Kasumi-1 (cell line): Measurements from ENCODE around the gene ELK4.
A peak's percentile ranks its signal among the peaks of the same experiment; 100 is the strongest.

Source experiments
- DNase-seq, 2 experiments: peaks; one replicate each; lab custom pipeline; 2025; lab: John Stamatoyannopoulos, UW

Gene ELK4

DNA sequence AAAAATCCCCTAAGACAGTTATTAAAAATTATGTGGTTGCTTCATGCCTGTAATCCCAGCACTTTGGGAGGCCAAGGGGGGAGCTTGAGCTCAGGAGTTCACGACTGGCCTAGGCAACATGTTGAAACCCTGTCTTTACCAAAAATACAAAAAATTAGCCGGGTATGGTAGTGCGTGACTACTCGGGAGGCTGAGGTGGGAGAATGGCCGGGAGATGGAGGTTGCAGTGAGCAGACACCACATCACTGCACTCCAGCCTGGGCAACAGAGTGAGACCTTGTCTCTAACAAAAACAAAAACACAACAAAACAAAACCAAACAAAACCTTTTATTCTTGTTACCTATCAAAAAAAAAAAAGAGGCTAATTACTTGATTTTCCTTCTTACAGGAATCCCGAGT, 2.1 kb downstream of the ELK4 start:
- DNase-seq, result no peak

DNA sequence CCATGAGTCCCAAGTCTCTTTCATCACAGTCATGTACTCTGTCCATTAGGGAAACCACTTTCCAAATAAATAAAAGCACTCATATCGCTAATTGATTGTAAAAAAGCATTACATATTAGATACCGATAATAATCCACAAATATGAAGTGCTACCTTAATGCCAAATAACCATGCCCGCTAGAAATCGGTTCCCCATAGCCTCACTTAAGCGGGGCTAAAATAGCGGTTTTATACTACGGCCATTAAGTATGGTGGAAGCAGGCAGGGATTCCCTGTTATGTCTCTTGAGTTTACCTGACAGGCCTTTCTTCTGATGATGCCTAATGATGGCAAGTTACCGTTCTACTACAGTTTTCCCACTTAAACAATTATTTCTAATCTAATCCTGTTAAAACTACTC, 3.9 kb downstream of the ELK4 start:
- no peak for DNase-seq

DNA sequence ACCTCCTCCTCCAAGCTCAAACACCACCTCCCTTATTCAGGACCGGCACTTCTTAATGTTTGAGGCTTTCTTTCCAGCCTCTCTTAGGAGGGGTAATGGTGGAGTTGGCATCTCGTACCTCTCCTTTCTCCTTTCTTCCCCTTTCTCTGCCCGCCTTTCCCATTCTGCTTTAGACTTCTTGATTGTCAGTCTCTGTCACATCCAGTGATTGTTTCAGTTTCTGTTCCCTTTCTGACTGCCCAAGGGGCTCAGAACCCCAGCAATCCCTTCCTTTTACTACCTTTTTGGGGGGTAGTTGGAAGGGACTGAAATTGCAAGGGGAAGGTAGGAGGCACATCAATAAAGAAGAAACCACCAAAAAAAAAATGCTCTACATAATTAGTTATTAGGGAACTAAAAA, 5.6 kb downstream of the ELK4 start:
- no peak for DNase-seq

DNA sequence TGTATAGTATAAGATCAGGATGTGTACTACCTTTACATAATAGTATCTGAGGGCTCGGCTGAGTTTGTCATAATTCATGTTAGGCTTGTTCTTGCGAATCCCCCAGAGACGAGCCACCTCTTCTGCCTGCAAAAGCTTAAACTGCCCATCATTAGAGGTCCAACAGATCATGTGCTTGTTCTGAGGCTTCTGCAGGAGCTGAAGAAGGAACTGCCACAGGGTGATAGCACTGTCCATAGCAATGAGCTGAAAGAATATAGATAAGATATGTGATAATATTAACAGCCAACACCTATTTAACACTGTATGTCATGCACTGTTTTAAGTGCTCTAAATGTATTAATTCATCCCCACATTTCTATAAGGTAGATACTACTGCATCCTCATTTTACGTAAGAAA, 8.2 kb downstream of the ELK4 start:
- DNase-seq, result no peak

DNA sequence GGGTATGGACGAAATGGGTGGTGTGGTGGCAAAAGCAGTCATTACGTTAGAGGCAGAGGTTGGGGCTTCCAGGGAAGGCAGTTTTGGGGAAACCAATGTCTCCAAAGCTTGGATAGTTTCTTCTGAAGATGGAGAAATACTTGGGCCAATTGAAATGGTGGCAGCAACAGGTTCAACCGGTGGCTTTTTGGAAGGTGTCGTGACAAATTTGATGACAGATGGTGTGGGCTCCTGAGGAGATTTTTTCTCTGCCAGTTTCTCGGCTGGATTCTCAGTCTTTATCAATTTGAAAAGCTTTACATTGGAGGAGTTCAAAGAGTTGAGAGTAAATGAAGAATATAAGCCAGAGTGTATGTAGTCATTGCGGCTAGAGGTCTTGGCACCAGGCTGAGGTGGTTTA, 11.5 kb downstream of the ELK4 start:
- no peak for DNase-seq

DNA sequence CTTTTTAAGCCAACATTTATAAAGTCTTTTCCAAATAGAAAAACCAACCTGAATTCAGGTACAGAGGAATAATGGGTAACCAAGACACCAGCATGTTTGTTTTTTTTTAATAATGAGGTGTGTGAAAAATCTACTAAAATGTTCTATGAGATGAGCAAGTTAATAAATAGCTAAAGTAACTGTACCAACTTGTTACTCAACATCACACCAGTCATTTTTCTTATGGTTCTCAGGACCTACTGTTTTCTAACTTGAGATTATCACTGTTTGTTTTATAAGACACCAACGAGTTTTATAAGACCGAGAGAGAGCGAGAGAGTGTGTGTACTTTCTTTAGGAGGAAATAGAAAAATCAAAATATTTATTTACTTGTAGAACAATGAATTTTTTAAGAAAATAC, 12.4 kb downstream of the ELK4 start:
- DNase-seq, result no peak

DNA sequence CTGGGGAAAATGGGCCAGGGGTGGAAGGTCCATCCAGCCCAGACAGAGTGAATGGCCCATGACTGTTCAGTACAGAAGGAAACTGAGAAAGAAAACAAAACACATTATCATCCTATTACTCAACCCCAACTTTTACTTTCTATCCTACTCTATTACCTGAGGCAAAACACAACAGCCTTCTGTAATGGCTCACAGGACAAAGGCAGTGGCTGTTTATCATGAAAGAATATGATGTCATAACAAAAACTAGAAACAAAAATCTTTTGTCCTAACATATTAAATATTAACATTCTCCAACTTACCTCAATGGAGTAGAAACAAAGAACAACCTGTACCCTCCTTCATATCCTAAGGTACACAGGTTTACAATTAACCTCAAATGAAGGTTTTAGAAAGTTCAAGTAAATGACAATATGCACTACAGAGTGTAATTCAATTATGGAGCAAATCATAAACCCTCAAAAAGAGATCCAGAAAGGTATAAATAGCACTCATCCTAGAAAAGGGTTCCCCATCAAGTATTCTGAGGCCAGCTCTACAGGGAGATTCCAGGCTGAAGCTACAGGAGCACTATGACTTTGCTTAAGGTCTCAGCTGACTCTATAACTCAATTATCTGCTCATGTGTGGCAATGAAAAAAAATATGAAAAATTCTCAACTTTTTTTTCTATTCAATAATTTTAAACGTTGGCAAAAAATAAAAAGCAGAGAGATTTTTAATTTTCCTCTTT, 15.1 kb downstream of the ELK4 start:
- no peak for DNase-seq

DNA sequence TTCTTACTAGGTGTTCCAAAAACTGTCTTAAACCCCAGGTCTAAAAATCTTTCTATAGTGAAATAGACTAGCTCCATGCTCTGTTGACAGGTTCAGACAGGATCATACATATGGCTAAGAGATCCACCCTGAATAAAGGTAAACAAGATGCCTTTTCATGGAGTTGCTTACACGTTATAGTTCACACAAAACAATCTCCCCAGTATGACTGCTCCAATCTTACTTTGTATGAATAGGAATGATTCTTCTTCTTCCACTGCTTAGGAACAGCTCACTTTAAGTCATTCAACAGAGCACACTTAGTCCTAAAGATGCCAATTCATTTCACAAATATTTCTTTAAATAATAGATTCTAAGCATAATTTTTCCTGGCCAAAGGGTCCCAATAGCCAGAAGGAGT, 16.0 kb downstream of the ELK4 start:
- DNase-seq, result no peak

DNA sequence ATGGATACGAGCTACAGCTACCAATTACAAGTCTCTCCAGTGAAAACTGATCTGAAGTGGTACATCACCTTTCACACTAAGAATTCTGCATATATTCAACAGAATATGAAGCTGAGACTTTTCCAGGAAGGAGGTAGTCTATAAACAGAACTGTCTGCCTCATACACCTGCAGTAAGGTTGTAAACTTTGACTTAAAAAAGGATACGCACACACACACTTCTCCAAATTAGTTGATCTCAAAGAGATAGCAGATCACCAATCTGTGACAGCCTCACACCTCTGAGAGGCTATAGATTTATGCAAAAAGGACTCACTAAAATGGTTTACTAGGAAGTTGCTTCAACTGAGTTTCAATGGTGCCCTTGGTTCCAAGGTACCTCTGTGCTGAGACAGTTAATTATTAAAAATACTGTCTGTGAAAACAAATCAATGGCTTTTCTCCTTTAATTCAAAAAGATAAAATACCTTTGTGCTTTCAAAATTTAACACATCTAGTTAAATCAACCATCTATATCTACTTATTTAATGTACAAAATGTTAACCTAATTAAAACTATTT, 17.9 kb downstream of the ELK4 start:
- no peak for DNase-seq

DNA sequence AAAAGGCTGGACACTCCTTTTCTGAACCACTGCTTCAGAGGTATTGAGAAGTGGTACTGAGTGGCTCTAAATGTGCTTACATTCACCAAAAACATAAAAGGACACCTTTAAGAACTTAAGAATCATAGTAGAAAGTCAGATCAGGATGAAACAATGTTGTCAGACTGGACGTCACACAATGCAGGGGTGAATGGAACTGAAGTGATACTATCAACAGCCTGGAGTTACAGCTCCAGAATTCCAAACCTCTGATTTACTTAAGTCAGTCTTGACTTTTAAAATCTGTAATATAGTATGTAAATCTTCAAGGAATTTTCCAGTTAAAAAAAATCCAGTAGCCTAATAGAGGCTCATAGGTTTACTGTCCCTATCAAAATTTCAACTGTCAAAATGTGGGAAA, 19.3 kb downstream of the ELK4 start:
- no peak for DNase-seq

DNA sequence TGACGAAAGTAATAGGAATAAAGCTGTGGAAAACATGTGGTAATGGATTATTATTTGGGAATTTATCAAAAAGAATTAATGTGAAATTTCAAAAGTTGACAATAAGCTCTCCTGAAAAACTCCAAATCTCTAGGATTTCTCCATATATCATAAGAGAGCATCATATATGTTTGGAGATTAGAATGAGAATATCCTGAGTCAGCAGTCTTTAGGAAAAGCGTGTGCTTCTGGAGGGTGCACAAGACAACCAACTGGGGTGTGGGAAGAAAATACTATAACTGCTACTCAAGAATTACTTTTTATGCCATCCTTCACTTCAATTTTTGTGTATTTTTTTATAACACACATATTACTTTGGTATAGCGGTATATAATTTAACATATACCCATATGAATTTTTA, 19.7 kb downstream of the ELK4 start:
- no peak for DNase-seq

DNA sequence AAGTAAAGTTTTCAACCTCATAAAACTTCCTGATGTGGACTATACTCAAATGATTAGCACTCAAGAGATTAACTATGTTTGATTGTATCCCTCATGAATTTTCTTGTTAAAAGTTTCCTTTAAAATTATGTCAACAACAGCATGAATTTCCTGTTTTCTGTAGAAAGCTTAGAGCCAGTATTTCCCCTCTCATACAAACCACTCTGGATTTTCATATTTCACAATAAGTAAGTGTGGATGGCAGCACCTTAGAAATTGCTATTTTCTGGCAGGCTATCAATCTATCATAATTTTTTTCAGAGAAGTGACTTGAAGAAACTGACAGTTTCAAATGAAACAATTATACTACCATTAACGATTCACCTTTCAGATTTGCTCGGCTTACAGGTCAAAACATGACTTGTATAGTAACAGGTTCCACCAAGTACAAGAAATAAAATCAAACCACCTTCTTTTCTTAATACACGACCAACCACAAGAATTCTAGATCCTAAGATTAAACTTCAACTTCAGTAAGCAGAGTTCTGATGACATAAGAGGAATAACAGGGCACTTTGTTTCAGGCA, 20.8 kb downstream of the ELK4 start:
- no peak for DNase-seq

DNA sequence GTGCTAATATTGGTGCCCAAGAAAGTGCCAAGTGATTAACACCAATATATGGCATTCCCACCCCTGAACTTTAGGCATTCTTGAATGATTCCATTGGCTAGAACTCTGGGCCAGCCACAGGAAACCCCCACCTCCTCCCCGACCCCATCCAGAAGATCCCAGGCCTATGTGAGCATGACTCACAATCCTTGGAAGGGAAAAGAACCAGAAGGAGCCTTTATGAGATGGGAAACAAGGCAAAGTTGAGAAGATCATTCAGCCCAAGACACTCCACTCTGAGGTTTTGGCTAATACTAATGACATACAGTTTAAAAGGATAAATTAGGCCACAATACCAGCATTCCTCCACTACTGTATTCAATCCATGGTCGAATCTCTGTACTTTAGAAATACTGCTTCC, 21.8 kb downstream of the ELK4 start:
- DNase-seq, result no peak

DNA sequence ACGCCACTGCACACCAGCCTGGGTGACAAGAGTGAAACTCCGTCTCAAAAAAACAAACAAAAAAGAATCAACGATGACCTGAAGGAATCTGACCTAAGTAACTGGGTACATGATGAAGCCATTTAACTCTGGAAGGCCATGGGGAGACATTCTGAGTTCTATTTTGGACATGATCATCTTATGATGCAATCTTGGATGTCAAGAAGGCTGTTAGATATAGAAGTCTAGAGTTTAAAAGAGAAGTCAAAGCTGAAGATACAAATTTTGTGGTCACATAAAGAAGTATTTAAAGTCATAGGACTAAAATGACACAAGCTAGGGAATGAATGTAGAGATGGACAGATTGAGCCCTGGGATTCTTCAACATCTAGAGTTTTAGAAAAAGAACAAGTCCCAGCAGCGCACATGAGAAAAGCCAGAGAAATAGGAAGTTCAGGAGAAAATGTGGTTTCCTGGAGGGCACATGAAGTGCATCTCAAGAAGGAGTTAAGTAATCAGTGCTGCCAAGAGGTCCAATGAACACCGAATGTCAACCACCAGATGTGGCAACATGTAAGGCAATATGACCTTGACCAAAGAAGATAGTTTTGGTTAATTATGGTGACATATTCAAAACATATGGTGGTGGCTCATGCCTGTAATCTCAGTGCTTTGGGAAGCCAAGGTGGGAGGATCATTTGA, 26.8 kb downstream of the ELK4 start:
- DNase-seq, result peak; percentile 75 to 84

DNA sequence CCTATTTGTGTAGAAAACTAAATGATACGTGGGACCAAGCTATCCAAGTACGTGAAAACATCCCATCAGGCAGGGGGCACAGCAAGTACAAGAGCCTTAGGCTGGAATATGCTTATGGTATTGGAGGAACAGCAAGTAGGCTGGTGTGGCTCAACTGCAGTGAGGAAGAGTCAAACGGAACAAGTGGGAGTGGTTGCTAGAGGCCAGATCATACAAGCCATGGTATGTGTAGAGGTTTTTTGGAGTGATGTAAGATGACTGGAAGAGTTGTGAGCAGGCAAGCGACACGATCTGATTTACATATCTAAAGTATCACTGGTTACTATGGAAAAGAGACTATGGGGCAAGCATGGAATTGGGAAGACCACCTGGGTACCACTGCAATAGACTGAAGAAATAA, 27.8 kb downstream of the ELK4 start:
- no peak for DNase-seq

DNA sequence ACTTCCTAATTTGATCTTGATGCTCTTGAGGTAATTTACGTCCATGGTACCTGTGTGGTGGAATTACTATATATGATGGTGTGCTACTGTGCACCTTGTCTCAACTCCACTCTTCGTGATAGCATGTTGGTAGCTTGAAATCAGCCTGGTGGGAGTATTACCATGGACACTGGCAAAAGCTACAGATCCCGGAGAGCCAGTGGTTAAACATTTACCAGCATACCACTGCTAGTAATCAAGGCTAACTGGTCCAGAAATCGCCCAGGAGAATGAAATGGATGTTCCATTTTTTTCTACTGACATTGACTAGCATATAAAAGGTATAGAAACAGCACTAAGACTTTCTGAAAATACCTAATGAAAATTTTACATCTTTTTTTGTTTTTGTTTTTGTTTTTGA, 30.6 kb downstream of the ELK4 start:
- no peak for DNase-seq

DNA sequence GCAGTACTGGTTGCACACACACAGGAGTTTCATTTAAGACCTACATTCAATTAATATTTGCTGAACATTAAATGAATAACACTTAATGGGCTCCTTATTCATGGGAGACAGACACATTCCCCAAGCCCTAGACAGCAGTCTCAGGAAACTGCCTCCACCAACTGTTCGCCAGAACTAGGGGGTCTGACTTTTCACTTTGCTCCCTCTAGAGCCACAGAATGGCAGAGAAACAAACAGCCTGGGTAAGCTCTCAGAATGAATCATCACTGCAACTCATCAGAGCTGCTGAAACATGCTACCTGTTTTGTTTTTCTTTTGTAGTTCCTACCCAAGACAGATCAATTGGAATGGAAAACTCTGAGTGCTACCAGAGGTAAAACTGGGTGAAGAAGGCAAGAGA, 31.7 kb downstream of the ELK4 start:
- no peak for DNase-seq

DNA sequence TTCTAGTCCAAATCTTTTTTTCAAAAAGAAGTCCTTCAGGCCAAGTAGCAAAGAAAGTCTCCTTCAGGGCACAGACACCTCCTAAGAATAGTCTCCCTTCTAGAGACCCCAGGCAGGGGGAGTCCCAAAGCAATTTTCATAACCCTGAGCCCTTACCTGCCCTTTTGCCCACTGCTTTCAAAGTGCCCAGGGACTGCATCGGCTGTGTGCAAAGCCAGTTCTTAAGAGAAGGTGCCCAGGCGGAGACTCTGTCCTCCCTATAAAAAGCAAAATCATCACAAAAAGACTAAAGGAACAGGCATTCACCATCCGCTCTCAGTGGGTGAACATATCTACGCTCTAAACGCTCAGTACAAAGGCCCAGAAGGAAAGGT, 32.2 kb downstream of the ELK4 start:
- DNase-seq, result no peak

DNA sequence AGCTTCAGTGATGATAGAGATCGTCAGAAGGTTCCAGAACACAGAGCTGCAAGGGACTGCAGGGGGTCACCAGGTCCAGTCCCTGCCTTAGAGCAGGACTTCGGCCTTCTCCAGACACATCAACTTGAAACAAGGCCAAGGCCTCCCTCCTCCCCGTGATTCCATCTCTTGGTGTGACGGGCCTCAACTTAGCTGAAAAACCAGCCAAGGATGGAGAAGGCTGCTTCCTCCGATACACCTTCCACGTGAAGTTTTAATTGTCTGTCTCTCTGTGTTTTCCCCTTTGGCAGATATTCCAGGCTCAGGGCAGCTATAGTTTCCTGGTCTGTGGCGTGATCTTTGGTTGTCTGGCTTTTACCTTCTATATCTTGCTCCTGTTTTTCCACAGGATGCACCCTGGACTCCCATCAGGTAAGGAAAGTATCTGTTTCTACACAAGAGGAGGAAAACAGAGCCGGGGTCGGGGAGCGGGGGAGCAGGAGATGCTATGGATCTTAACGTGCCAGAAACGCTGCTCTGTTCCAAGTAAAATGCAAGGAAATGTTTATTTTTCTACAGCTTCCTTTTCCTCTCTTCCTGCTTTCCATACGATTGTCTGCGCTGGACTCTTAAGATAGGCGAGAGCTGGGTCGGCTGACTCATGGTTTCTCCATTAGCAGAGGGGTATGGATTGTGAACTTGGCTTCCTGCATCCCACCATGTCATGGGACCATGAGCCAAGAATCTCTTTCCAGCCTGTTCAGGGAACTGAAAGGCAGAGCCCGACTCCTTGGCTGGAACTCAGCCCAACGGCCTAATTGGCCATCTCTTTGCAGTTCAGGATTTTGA, 32.8 kb downstream of the ELK4 start:
- DNase-seq, result no peak

DNA sequence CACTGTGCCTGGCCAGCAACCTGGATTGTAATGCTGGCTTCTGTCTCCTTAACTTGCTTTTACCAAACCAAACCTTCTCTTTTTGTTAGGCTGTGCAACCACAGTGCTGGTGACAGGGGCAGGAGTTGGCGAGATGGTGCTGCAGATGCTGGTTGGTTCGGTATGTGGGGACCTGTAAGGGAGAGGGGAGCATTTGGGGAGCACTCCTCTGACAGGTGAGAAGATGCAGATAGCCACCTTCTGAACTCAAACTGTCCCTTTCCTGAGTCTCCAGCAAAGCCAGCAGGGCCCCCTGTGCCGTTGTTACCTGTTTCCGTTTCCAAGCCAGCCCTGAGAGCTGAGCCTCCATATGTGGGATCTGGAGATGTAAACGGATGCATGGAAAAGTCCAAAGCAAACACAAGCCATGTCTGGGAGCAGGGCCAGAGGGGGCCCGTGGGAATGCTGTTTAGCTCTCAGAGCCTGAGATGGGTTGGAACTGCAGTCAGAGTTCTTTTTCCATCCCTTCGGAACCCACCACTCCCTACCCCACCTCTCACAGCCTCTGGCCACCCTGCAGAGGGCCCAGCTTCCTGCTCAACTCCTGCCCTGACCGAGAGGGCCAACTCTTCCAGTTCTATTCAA, 34.0 kb downstream of the ELK4 start:
- no peak for DNase-seq

DNA sequence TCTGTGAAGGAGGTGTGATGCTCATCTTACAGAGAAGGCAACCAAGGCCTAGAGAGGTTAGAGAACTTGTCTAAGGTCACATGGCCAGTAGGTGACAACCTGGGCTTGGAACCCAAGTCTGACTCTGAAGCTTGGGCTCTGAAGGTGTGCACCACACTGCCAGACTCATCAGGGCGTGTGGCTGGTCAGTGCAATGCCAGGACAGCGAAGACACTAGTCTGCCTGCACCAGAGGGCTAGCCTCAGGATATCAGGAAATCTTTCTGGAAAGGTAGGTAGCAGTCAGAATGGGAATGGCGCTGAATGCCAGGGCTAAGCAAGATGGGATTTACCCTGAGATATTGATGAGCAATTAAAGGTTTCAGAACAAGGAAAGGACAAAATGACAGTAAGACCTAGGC, 34.9 kb downstream of the ELK4 start:
- no peak for DNase-seq

DNA sequence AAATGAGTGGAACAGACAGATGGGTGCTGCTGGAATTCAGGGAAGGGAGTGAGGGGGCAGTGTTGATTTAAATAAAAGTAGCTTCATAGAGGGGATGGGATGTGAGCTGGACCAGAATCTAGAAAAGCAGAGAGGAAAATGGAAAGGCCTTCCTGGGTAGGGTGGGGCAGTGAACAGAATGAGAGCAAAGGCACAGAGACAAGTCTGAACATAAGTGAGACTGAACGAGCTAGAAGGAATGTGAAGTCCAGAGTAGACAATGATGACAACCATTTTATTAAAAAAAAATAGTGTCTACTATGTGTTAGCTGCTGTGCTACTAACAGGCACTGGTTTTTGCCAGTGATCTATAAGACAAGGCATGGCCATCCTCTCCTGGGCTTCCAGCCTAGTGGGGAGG, 36.0 kb downstream of the ELK4 start:
- no peak for DNase-seq
